DND-41 (cell line): ENCODE measurements around the gene SNX22.

Experiments used
- ATAC-seq: fragments of 200-7000 bp; cut with Tn5 transposase; 3 replicates; pipeline ENCODE4 v1.9.1; 2021; ENCODE audit warnings: low read depth; ENCODE audit not compliant: insufficient read depth
- DNase-seq: peaks from one replicate; pipeline ENCODE4 v3.0.0-alpha.2; 2020
- H2AFZ ChIP-seq: 2 replicates; pipeline ENCODE4 v1.6.0; 2012; ENCODE audit warnings: low read depth, low read length
- H3K27ac ChIP-seq: 2 replicates; pipeline ENCODE4 v1.5.1; 2012; ENCODE audit warnings: low read length, inconsistent platforms
- H3K27me3 ChIP-seq: fragments of 200-600 bp; sonication (generic); 2 replicates; pipeline ENCODE4 v1.6.0; 2012; ENCODE audit warnings: low read length, mild to moderate bottlenecking, inconsistent platforms; ENCODE audit not compliant: insufficient read depth, poor library complexity
- H3K36me3 ChIP-seq: 2 replicates; pipeline ENCODE4 v1.5.1; 2012; ENCODE audit warnings: low read length, inconsistent platforms; ENCODE audit not compliant: insufficient read depth
- H3K4me1 ChIP-seq: 2 replicates; pipeline ENCODE4 v1.5.1; 2012; ENCODE audit warnings: mild to moderate bottlenecking, low read length; ENCODE audit not compliant: insufficient read depth
- H3K4me2 ChIP-seq: 2 replicates; pipeline ENCODE4 v1.6.0; 2012; ENCODE audit warnings: mild to moderate bottlenecking, moderate library complexity, low read length, inconsistent platforms; ENCODE audit not compliant: insufficient read depth
- H3K4me3 ChIP-seq, 2 experiments: fragments of 200-600 bp in 1 of 2; shearing (Covaris generic) in 1 of 2; 2 replicates each; pipeline ENCODE4 v1.5.1; 2012 to 2016; ENCODE audit warnings: inconsistent platforms in 2 of 2, low read length in 2 of 2, mild to moderate bottlenecking in 2 of 2, low read depth in 1 of 2, moderate library complexity in 1 of 2
- H3K79me2 ChIP-seq: 2 replicates; pipeline ENCODE4 v1.6.0; 2012; ENCODE audit warnings: low read length, inconsistent platforms; ENCODE audit not compliant: insufficient read depth
- H3K9ac ChIP-seq: 2 replicates; pipeline ENCODE4 v1.6.0; 2012; ENCODE audit warnings: low read depth, mild to moderate bottlenecking, inconsistent platforms, low read length, moderate library complexity
- H3K9me3 ChIP-seq: 2 replicates; pipeline ENCODE4 v1.5.1; 2012; ENCODE audit warnings: low read length, moderate library complexity, mild to moderate bottlenecking, inconsistent platforms; ENCODE audit not compliant: insufficient read depth, severe bottlenecking
- H4K20me1 ChIP-seq: 2 replicates; pipeline ENCODE4 v1.6.0; 2012; ENCODE audit warnings: low read length; ENCODE audit not compliant: insufficient read depth
- CTCF ChIP-seq: IDR thresholded peaks from 2 replicates; pipeline ENCODE4 v1.5.1; 2012; ENCODE audit warnings: borderline replicate concordance, low read length, moderate library complexity, mild to moderate bottlenecking; ENCODE audit not compliant: poor library complexity, severe bottlenecking; ENCODE audit errors: extremely low read depth
- EZH2 ChIP-seq: IDR thresholded peaks from 3 replicates; pipeline ENCODE4 v1.6.1; 2012; ENCODE audit warnings: borderline replicate concordance, low read depth, mild to moderate bottlenecking, moderate library complexity, low read length, inconsistent platforms; ENCODE audit not compliant: severe bottlenecking

SNX22 gene

GRCh38 chr15:64143276-64143675, 8.3 kb upstream of the SNX22 start:
- no peak overlapping the region for H2AFZ ChIP-seq
- H4K20me1 ChIP-seq: no peaks in the 10 kb centered on the region; the same call in 1 of the 2 replicates
- no peaks in the 10 kb centered on the region for H3K4me1 ChIP-seq
- ATAC-seq (no peak), DNase-seq (no peak)
- TF ChIP-seq CTCF: no peak
- TF ChIP-seq EZH2: no peak
- no peak overlapping the region for H3K27ac ChIP-seq
- H3K9ac ChIP-seq: no peak overlapping the region
- no peak overlapping the region for H3K4me2 ChIP-seq
- H3K27me3 ChIP-seq: no peaks in the 10 kb centered on the region
- no peaks in the 10 kb centered on the region for H3K79me2 ChIP-seq
- H3K36me3 ChIP-seq: peaks cover 29% of the 10 kb centered on the region
- H3K4me3 ChIP-seq: no peak overlapping the region
- H3K9me3 ChIP-seq: no peaks in the 10 kb centered on the region

- ATAC-seq: no peak
- H3K36me3 ChIP-seq: peaks cover 24% of the 10 kb centered on the region
- H3K27ac ChIP-seq: no peak overlapping the region
- no peak overlapping the region for H3K9ac ChIP-seq
- H3K4me1 ChIP-seq: no peaks in the 10 kb centered on the region
- no peak overlapping the region for H3K4me2 ChIP-seq
- H3K79me2 ChIP-seq: no peaks in the 10 kb centered on the region
- no peaks in the 10 kb centered on the region for H3K9me3 ChIP-seq
- no peaks in the 10 kb centered on the region; the same call in 1 of the 2 replicates for H4K20me1 ChIP-seq
- no peaks in the 10 kb centered on the region for H3K27me3 ChIP-seq
- TF ChIP-seq EZH2 (no peak), CTCF (no peak)
- DNase-seq: no peak
- H2AFZ ChIP-seq: no peak overlapping the region
- no peak overlapping the region for H3K4me3 ChIP-seq
Observed at GRCh38 chr15:64144192-64144564, 7.4 kb upstream of the SNX22 start.

GRCh38 chr15:64144565-64145281, 6.8 kb upstream of the SNX22 start:
- no peaks in the 10 kb centered on the region for H3K27me3 ChIP-seq
- H3K9me3 ChIP-seq: no peaks in the 10 kb centered on the region
- no peak overlapping the region for H3K4me2 ChIP-seq
- no peak for DNase-seq
- no peaks in the 10 kb centered on the region for H3K79me2 ChIP-seq
- ATAC-seq: no peak
- no peaks in the 10 kb centered on the region for H3K4me1 ChIP-seq
- peaks cover 24% of the 10 kb centered on the region for H3K36me3 ChIP-seq
- no peak overlapping the region for H3K9ac ChIP-seq
- H2AFZ ChIP-seq: no peak overlapping the region
- H4K20me1 ChIP-seq: no peaks in the 10 kb centered on the region; the same call in 1 of the 2 replicates
- no peak overlapping the region for H3K27ac ChIP-seq
- H3K4me3 ChIP-seq: no peak overlapping the region
- no peak for TF ChIP-seq EZH2
- no peak for TF ChIP-seq CTCF
